Upper lobe of left lung (tissue), 4 donors: ENCODE measurements around the gene SEPTIN8.

Experiments used
- EP300 ChIP-seq, 4 donors: sonication (generic); formaldehyde crosslinking; IDR thresholded peaks; one replicate each; pipeline ENCODE4 v1.5.1; 2017; ENCODE audit warnings: antibody characterized with exemption in 4 of 4, control low read depth in 2 of 4
- POLR2AphosphoS5 ChIP-seq, 2 donors: sonication (generic); formaldehyde crosslinking; IDR thresholded peaks; one replicate each; pipeline ENCODE4 v1.5.1; 2017; ENCODE audit warnings: antibody characterized with exemption in 2 of 2
- TF ChIP-seq, protein P1 (sequence below), 6 experiments: fragments of 450-650 bp in 4 of 6; fragments of 200-600 bp in 2 of 6; sonication (generic) in 2 of 6; IDR thresholded peaks; one replicate each; pipeline ENCODE4 v1.5.1; 2016 to 2019; ENCODE audit warnings: antibody characterized with exemption in 6 of 6

DNA sequence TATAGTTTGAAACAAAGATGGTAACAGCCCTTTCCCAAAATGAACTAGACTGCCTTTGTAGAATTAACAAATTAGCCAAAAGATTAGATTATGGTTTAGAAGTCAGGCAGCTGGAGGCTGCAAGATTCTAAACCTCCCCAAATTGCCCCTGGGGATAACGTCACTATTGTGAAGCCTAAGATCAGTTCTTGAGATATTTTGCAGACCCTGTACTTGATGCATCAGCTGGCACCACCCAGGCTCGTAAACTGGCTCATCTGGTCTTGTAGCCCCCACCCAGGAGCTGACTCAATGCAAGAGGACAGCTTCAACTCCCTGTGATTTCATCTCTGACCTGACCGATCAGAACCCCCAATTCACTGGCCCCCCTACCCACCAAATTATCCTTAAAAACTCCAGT is 31.8 kb upstream of the SEPTIN8 start:
- TF ChIP-seq, protein P1, sequence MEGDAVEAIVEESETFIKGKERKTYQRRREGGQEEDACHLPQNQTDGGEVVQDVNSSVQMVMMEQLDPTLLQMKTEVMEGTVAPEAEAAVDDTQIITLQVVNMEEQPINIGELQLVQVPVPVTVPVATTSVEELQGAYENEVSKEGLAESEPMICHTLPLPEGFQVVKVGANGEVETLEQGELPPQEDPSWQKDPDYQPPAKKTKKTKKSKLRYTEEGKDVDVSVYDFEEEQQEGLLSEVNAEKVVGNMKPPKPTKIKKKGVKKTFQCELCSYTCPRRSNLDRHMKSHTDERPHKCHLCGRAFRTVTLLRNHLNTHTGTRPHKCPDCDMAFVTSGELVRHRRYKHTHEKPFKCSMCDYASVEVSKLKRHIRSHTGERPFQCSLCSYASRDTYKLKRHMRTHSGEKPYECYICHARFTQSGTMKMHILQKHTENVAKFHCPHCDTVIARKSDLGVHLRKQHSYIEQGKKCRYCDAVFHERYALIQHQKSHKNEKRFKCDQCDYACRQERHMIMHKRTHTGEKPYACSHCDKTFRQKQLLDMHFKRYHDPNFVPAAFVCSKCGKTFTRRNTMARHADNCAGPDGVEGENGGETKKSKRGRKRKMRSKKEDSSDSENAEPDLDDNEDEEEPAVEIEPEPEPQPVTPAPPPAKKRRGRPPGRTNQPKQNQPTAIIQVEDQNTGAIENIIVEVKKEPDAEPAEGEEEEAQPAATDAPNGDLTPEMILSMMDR (IDR thresholded peaks at IDR 0.05): no peak
- TF ChIP-seq EP300 (IDR thresholded peaks at IDR 0.05) (no peak), POLR2AphosphoS5 (IDR thresholded peaks at IDR 0.05) (no peak)
